ENCODE data around the gene PELI1.

GRCh38 chr2:64122358-64122757 lies 21.9 kb downstream of the PELI1 start:
- TF ChIP-seq POLR2AphosphoS5 (IDR thresholded peaks at IDR 0.05), result no peak
- TF ChIP-seq POLR2A (IDR thresholded peaks at IDR 0.05; ENCODE audit: low read depth), result no peak
- no peak for TF ChIP-seq CTCF (IDR thresholded peaks at IDR 0.05)
- TF ChIP-seq EP300 (IDR thresholded peaks at IDR 0.05), result no peak
